WTC11 (cell line): ENCODE data around the gene DBT. TPM values are rescaled to one million over a fixed set of nuclear protein-coding genes. Genes with fewer than 3 reads are reported as not detected.
"Not testable (repeated sequence)": the region's sequence is repeated elsewhere in the genome, so short reads cannot be mapped to it uniquely, and the experiment has no call there.

ENCODE experiments used
- ATAC-seq: fragments of 200-7000 bp; cut with Tn5 transposase; 2 replicates; pipeline ENCODE4 v1.10.0; 2021; ENCODE audit warnings: mild to moderate bottlenecking, moderate library complexity
- CTCF ChIA-PET: fragments of 300-600 bp; sonication (Branson Sonifier 250); formaldehyde crosslinking; loops from one replicate; lab custom pipeline; 2021; ENCODE audit warnings: antibody characterized with exemption; lab: Charles Lee
- POLR2A ChIA-PET: fragments of 350-600 bp; sonication (Branson Sonifier 250); formaldehyde crosslinking; loops from one replicate; lab custom pipeline; 2021; ENCODE audit warnings: antibody characterized with exemption; lab: Charles Lee
- DNase-seq: peaks from one replicate; pipeline ENCODE4 v3.0.0; 2021; ENCODE audit warnings: low spot score
- H3K27ac Mint-ChIP-seq: 2 replicates; pipeline ENCODE4 v1.8.0; 2021; ENCODE audit warnings: mixed read lengths
- H3K27me3 Mint-ChIP-seq: 2 replicates; pipeline ENCODE4 v1.8.0; 2021; ENCODE audit warnings: low read depth, mild to moderate bottlenecking, moderate library complexity, mixed read lengths
- H3K36me3 Mint-ChIP-seq: 2 replicates; pipeline ENCODE4 v1.8.0; 2021; ENCODE audit warnings: mixed read lengths
- H3K4me1 Mint-ChIP-seq: 2 replicates; pipeline ENCODE4 v1.8.0; 2022; ENCODE audit warnings: mixed read lengths
- H3K4me3 Mint-ChIP-seq: 2 replicates; pipeline ENCODE4 v1.8.0; 2021; ENCODE audit warnings: mild to moderate bottlenecking, moderate library complexity, mixed read lengths
- H3K9me3 Mint-ChIP-seq: 2 replicates; pipeline ENCODE4 v1.8.0; 2021; ENCODE audit warnings: mixed read lengths
- OVOL2 ChIP-seq: fragments of 250-450 bp; sonication (Bioruptor Pico); IDR thresholded peaks from 2 replicates; pipeline ENCODE4 v1.9.0; 2021; ENCODE audit warnings: mild to moderate bottlenecking, borderline replicate concordance
- SOX15 ChIP-seq: fragments of 250-450 bp; sonication (Bioruptor Pico); IDR thresholded peaks from 2 replicates; pipeline ENCODE4 v1.9.0; 2021; ENCODE audit warnings: mild to moderate bottlenecking
- TP53 ChIP-seq: sonication (generic); formaldehyde crosslinking; IDR thresholded peaks from 2 replicates; pipeline ENCODE4 v1.8.1; 2023; ENCODE audit warnings: mild to moderate bottlenecking, missing genetic modification reagents
- ZNF121 ChIP-seq: sonication (generic); formaldehyde crosslinking; IDR thresholded peaks from 2 replicates; pipeline ENCODE4 v1.8.0; 2023; ENCODE audit warnings: missing genetic modification reagents
- total RNA-seq: library from RNA; stranded (reverse); gene quantifications from 3 replicates; pipeline ENCODE4 v1.2.3, GENCODE V29; 2021
- TF ChIP-seq, protein P1 (sequence below): sonication (generic); formaldehyde crosslinking; conservative IDR thresholded peaks from 2 replicates; pipeline ENCODE4 v1.8.1; 2023; ENCODE audit warnings: mild to moderate bottlenecking, low read depth, missing genetic modification reagents, moderate library complexity
- TF ChIP-seq, protein P2 (sequence below): sonication (generic); formaldehyde crosslinking; IDR thresholded peaks from 2 replicates; pipeline ENCODE4 v1.8.0; 2022; ENCODE audit warnings: missing genetic modification reagents
- TF ChIP-seq, protein P3 (sequence below): fragments of 250-450 bp; sonication (Bioruptor Pico); IDR thresholded peaks from 2 replicates; pipeline ENCODE4 v1.9.0; 2021; ENCODE audit warnings: mild to moderate bottlenecking
- TF ChIP-seq, protein P4 (sequence below): sonication (generic); formaldehyde crosslinking; IDR thresholded peaks from 2 replicates; pipeline ENCODE4 v1.8.1; 2022; ENCODE audit warnings: mild to moderate bottlenecking, missing genetic modification reagents, moderate library complexity, borderline replicate concordance
- TF ChIP-seq, protein P5 (sequence below): sonication (generic); formaldehyde crosslinking; IDR thresholded peaks from 2 replicates; pipeline ENCODE4 v1.8.0; 2022; ENCODE audit warnings: mild to moderate bottlenecking, missing genetic modification reagents
- TF ChIP-seq, protein P6 (sequence below): fragments of 250-450 bp; sonication (Bioruptor Pico); IDR thresholded peaks from 2 replicates; pipeline ENCODE4 v1.9.0; 2021; ENCODE audit warnings: mild to moderate bottlenecking, borderline replicate concordance
- TF ChIP-seq, protein P7 (sequence below): sonication (generic); formaldehyde crosslinking; IDR thresholded peaks from 2 replicates; pipeline ENCODE4 v1.8.0; 2022; ENCODE audit warnings: mild to moderate bottlenecking, missing genetic modification reagents
- TF ChIP-seq, protein P8 (sequence below): sonication (generic); formaldehyde crosslinking; IDR thresholded peaks from 2 replicates; pipeline ENCODE4 v1.8.1; 2023; ENCODE audit warnings: mild to moderate bottlenecking, moderate library complexity, missing genetic modification reagents

DBT gene
- total RNA-seq, 1 experiment from 2014 or later, result 20.1 TPM

DNA sequence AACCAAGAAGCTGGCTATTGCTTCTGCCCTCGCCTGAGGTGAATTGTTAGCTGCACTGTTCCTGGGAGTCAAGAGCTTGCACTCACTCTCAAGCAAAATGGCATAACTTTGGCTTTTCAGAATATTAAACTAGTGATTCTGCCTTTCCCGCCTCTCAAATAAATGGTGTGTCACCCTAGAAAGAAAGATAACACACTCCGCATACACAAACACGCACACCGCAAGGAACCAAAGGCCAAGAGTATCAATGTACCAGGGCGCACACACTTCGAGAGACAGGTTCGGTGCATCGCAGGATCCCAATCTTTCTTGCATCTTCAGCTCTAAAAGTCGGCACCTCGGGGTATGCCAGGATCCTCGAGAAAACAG is 15.9 kb upstream of the DBT start:
- peaks cover 40% of the 10 kb centered on the region for H3K36me3 Mint-ChIP-seq
- TF ChIP-seq, protein P1, sequence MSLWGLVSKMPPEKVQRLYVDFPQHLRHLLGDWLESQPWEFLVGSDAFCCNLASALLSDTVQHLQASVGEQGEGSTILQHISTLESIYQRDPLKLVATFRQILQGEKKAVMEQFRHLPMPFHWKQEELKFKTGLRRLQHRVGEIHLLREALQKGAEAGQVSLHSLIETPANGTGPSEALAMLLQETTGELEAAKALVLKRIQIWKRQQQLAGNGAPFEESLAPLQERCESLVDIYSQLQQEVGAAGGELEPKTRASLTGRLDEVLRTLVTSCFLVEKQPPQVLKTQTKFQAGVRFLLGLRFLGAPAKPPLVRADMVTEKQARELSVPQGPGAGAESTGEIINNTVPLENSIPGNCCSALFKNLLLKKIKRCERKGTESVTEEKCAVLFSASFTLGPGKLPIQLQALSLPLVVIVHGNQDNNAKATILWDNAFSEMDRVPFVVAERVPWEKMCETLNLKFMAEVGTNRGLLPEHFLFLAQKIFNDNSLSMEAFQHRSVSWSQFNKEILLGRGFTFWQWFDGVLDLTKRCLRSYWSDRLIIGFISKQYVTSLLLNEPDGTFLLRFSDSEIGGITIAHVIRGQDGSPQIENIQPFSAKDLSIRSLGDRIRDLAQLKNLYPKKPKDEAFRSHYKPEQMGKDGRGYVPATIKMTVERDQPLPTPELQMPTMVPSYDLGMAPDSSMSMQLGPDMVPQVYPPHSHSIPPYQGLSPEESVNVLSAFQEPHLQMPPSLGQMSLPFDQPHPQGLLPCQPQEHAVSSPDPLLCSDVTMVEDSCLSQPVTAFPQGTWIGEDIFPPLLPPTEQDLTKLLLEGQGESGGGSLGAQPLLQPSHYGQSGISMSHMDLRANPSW (CRISPR knock-in tag), result no peak
- TF ChIP-seq, protein P2, sequence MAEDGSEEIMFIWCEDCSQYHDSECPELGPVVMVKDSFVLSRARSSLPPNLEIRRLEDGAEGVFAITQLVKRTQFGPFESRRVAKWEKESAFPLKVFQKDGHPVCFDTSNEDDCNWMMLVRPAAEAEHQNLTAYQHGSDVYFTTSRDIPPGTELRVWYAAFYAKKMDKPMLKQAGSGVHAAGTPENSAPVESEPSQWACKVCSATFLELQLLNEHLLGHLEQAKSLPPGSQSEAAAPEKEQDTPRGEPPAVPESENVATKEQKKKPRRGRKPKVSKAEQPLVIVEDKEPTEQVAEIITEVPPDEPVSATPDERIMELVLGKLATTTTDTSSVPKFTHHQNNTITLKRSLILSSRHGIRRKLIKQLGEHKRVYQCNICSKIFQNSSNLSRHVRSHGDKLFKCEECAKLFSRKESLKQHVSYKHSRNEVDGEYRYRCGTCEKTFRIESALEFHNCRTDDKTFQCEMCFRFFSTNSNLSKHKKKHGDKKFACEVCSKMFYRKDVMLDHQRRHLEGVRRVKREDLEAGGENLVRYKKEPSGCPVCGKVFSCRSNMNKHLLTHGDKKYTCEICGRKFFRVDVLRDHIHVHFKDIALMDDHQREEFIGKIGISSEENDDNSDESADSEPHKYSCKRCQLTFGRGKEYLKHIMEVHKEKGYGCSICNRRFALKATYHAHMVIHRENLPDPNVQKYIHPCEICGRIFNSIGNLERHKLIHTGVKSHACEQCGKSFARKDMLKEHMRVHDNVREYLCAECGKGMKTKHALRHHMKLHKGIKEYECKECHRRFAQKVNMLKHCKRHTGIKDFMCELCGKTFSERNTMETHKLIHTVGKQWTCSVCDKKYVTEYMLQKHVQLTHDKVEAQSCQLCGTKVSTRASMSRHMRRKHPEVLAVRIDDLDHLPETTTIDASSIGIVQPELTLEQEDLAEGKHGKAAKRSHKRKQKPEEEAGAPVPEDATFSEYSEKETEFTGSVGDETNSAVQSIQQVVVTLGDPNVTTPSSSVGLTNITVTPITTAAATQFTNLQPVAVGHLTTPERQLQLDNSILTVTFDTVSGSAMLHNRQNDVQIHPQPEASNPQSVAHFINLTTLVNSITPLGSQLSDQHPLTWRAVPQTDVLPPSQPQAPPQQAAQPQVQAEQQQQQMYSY, result no peak
- TF ChIP-seq OVOL2 (CRISPR knock-in tag) (no peak), ZNF121 (CRISPR knock-in tag) (no peak), TP53 (CRISPR knock-in tag) (no peak), SOX15 (no peak)
- TF ChIP-seq, protein P3, sequence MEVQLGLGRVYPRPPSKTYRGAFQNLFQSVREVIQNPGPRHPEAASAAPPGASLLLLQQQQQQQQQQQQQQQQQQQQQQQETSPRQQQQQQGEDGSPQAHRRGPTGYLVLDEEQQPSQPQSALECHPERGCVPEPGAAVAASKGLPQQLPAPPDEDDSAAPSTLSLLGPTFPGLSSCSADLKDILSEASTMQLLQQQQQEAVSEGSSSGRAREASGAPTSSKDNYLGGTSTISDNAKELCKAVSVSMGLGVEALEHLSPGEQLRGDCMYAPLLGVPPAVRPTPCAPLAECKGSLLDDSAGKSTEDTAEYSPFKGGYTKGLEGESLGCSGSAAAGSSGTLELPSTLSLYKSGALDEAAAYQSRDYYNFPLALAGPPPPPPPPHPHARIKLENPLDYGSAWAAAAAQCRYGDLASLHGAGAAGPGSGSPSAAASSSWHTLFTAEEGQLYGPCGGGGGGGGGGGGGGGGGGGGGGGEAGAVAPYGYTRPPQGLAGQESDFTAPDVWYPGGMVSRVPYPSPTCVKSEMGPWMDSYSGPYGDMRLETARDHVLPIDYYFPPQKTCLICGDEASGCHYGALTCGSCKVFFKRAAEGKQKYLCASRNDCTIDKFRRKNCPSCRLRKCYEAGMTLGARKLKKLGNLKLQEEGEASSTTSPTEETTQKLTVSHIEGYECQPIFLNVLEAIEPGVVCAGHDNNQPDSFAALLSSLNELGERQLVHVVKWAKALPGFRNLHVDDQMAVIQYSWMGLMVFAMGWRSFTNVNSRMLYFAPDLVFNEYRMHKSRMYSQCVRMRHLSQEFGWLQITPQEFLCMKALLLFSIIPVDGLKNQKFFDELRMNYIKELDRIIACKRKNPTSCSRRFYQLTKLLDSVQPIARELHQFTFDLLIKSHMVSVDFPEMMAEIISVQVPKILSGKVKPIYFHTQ (CRISPR knock-in tag), result no peak
- TF ChIP-seq, protein P4, sequence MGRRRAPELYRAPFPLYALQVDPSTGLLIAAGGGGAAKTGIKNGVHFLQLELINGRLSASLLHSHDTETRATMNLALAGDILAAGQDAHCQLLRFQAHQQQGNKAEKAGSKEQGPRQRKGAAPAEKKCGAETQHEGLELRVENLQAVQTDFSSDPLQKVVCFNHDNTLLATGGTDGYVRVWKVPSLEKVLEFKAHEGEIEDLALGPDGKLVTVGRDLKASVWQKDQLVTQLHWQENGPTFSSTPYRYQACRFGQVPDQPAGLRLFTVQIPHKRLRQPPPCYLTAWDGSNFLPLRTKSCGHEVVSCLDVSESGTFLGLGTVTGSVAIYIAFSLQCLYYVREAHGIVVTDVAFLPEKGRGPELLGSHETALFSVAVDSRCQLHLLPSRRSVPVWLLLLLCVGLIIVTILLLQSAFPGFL, result no peak
- TF ChIP-seq, protein P5, sequence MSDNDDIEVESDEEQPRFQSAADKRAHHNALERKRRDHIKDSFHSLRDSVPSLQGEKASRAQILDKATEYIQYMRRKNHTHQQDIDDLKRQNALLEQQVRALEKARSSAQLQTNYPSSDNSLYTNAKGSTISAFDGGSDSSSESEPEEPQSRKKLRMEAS (CRISPR knock-in tag), result no peak
- TF ChIP-seq, protein P6, sequence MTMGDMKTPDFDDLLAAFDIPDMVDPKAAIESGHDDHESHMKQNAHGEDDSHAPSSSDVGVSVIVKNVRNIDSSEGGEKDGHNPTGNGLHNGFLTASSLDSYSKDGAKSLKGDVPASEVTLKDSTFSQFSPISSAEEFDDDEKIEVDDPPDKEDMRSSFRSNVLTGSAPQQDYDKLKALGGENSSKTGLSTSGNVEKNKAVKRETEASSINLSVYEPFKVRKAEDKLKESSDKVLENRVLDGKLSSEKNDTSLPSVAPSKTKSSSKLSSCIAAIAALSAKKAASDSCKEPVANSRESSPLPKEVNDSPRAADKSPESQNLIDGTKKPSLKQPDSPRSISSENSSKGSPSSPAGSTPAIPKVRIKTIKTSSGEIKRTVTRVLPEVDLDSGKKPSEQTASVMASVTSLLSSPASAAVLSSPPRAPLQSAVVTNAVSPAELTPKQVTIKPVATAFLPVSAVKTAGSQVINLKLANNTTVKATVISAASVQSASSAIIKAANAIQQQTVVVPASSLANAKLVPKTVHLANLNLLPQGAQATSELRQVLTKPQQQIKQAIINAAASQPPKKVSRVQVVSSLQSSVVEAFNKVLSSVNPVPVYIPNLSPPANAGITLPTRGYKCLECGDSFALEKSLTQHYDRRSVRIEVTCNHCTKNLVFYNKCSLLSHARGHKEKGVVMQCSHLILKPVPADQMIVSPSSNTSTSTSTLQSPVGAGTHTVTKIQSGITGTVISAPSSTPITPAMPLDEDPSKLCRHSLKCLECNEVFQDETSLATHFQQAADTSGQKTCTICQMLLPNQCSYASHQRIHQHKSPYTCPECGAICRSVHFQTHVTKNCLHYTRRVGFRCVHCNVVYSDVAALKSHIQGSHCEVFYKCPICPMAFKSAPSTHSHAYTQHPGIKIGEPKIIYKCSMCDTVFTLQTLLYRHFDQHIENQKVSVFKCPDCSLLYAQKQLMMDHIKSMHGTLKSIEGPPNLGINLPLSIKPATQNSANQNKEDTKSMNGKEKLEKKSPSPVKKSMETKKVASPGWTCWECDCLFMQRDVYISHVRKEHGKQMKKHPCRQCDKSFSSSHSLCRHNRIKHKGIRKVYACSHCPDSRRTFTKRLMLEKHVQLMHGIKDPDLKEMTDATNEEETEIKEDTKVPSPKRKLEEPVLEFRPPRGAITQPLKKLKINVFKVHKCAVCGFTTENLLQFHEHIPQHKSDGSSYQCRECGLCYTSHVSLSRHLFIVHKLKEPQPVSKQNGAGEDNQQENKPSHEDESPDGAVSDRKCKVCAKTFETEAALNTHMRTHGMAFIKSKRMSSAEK (CRISPR knock-in tag), result no peak
- TF ChIP-seq, protein P7, sequence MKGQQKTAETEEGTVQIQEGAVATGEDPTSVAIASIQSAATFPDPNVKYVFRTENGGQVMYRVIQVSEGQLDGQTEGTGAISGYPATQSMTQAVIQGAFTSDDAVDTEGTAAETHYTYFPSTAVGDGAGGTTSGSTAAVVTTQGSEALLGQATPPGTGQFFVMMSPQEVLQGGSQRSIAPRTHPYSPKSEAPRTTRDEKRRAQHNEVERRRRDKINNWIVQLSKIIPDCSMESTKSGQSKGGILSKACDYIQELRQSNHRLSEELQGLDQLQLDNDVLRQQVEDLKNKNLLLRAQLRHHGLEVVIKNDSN (CRISPR knock-in tag), result no peak
- TF ChIP-seq, protein P8, sequence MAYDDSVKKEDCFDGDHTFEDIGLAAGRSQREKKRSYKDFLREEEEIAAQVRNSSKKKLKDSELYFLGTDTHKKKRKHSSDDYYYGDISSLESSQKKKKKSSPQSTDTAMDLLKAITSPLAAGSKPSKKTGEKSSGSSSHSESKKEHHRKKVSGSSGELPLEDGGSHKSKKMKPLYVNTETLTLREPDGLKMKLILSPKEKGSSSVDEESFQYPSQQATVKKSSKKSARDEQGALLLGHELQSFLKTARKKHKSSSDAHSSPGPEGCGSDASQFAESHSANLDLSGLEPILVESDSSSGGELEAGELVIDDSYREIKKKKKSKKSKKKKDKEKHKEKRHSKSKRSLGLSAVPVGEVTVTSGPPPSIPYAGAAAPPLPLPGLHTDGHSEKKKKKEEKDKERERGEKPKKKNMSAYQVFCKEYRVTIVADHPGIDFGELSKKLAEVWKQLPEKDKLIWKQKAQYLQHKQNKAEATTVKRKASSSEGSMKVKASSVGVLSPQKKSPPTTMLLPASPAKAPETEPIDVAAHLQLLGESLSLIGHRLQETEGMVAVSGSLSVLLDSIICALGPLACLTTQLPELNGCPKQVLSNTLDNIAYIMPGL, result no peak
- CTCF ChIA-PET, result interaction anchor here (1.6 to 2.5 kb wide), 4 partner anchors 16 to 193 kb away, joined by 4 to 21 read pairs (median 10); partner anchors contain the start of genes CDC14A and DBT

DNA sequence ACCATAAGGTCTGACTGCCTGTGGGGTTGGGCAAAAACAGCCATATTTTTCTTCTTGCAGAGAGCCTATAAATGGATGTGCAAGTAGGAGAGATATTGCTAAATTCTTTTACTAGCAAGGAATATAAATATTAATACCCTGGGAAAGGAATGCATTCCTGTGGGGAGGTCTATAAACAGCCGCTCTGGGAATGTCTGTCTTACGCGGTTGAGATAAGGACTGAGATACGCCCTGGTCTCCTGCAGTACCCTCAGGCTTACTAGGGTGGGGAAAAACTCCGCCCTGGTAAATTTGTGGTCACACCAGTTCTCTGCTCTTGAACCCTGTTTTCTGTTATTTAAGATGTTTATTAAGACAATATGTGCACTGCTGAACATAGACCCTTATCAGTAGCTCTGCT is 14.4 kb upstream of the DBT start:
- Mint-ChIP-seq H3K27me3 (peaks cover 21% of the 10 kb centered on the region), H3K9me3 (peaks cover 38% of the 10 kb centered on the region), H3K36me3 (peaks cover 34% of the 10 kb centered on the region)
- H3K4me1 Mint-ChIP-seq, ATAC-seq, CTCF ChIA-PET, H3K27ac Mint-ChIP-seq, DNase-seq, H3K4me3 Mint-ChIP-seq: not testable (repeated sequence)
- POLR2A ChIA-PET, result interaction anchor here (1.1 to 3.2 kb wide), 2 partner anchors 14 kb away, joined by 4 to 32 read pairs; partner anchors contain the start of gene DBT

More for the DNA sequence above, 15.9 kb upstream of the DBT start:
- Mint-ChIP-seq H3K4me3 (peak overlapping the region; percentile 99), H3K27me3 (peaks cover 14% of the 10 kb centered on the region), H3K27ac (peak overlapping the region; percentile 96), H3K4me1 (peaks cover 10% of the 10 kb centered on the region), H3K9me3 (peaks cover 28% of the 10 kb centered on the region)
- POLR2A ChIA-PET, result interaction anchor here (0.8 to 3.2 kb wide), 6 partner anchors 12 to 295 kb away, joined by 3 to 34 read pairs (median 4); partner anchors contain the start of genes CDC14A and DBT
- DNase-seq (no peak), ATAC-seq (peak; percentile 58)
